ENCODE data around the gene ATRNL1.
"Not testable (repeated sequence)": the region's sequence is repeated elsewhere in the genome, so short reads cannot be mapped to it uniquely, and the experiment has no call there.

ATRNL1 gene

DNA sequence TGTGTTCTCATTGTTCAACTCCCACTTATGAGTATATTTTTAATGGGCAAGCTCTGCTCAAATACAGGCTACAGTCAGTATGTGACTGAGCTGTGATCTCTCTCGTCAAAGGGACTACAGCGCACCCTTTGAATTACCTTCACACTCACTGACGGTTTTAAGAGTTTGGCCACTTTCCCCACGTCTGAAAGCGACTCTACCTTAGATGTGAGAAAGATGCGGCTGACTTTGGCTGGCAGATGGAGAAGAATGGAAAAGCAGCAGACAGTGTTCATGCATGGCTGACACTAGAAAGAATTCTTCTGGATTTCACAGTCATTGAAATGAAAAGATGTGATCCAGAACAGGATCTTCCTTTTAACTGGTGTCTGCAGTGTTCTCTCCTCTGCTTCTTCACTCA is 2.0 kb upstream of the ATRNL1 start:
- peaks cover 0 to 7% (median 5%) of the 10 kb centered on the region in 5 donors for H3K9me3 ChIP-seq (ENCODE audit: control insufficient read depth in 5 of 5, low read length in 5 of 5)
- H3K27me3 ChIP-seq (ENCODE audit: control insufficient read depth in 5 of 5, insufficient read depth in 4 of 5, low read length in 5 of 5), result peaks cover 3 to 20% (median 13%) of the 10 kb centered on the region in 5 donors
- no peaks in the 10 kb centered on the region for H3K36me3 ChIP-seq (ENCODE audit: control insufficient read depth in 5 of 5, insufficient read depth in 5 of 5, low read length in 5 of 5)
- H3K4me1 ChIP-seq (ENCODE audit: control insufficient read depth in 5 of 5, insufficient read depth in 5 of 5, low read length in 5 of 5), result peaks cover 0 to 16% (median 14%) of the 10 kb centered on the region in 5 donors
- H3K9ac ChIP-seq (ENCODE audit: low read length in 5 of 5), result no peak overlapping the region
- H3K4me3 ChIP-seq (ENCODE audit: low read depth in 1 of 5, low read length in 5 of 5), result no peak overlapping the region
- H3K27ac ChIP-seq (ENCODE audit: low read depth, low read length), result no peak overlapping the region

DNA sequence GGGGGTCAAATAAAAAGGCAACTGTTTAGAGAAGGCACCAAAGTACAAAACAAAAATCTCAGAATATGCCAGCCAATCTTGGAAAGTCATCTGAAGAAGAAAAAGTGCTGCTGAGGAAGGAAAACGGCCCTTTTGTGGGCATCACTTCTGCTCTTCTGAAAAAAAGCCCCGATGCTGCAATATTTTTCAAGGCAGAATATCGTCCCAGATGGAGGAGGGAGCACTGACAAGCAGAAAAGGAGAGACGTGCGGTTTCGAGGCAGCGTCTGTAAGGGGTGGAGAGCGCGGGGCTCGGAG is 959 bp upstream of the ATRNL1 start:
- peaks cover 3 to 20% (median 13%) of the 10 kb centered on the region in 5 donors for H3K27me3 ChIP-seq (ENCODE audit: control insufficient read depth in 5 of 5, insufficient read depth in 4 of 5, low read length in 5 of 5)
- peak overlapping the region in 1 of 5 donors; percentile 36 for H3K9ac ChIP-seq (ENCODE audit: low read length in 5 of 5)
- peak overlapping the region in 4 of 5 donors; percentile 63 to 68 (median 66) for H3K4me3 ChIP-seq (ENCODE audit: low read depth in 1 of 5, low read length in 5 of 5)
- no peak overlapping the region for H3K27ac ChIP-seq (ENCODE audit: low read depth, low read length)
- peaks cover 0 to 3% (median 1%) of the 10 kb centered on the region in 5 donors for H3K9me3 ChIP-seq (ENCODE audit: control insufficient read depth in 5 of 5, low read length in 5 of 5)
- no peaks in the 10 kb centered on the region for H3K36me3 ChIP-seq (ENCODE audit: control insufficient read depth in 5 of 5, insufficient read depth in 5 of 5, low read length in 5 of 5)
- peaks cover 0 to 16% (median 14%) of the 10 kb centered on the region in 5 donors for H3K4me1 ChIP-seq (ENCODE audit: control insufficient read depth in 5 of 5, insufficient read depth in 5 of 5, low read length in 5 of 5)

DNA sequence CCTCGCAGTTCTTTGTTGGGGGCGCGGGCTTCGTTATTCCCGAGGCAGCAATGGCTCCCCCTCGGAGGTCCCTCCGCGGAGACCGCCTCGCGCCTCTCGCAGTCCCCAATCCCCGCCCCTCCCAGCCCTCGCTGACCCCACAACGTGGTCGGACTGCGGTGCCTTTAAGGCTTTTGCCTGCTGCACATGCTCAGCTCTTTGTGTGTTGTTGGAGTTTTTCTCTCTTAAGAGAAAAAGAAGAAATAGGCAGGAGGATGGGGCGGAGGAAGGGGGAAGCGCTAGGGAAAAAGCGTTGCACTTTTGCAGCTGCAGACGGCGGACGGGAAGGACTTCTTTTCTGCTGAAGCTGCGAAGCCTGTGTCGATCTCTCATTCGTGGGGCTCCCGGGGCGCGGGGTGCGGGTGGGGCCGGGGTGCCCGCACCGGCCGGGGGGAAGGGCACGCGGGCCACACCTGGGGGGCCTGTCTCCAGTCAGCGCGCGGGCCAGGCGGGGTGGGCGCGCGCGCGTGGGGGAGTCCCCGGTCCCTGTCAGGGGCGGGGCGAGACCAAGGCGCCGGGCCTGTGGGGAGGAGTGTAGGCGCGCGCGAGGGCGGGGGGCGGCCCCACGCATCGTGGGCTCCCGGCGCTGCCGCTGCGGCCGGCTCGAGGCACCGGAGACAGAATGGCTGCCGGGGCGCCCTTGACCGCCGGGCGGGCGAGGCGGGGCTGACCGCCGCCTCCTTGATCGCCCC is 445 bp upstream of the ATRNL1 start:
- H3K9ac ChIP-seq (ENCODE audit: low read length in 5 of 5), result peak overlapping the region in 1 of 5 donors; percentile 36
- peak overlapping the region; percentile 63 to 75 (median 68) for H3K4me3 ChIP-seq (ENCODE audit: low read depth in 1 of 5, low read length in 5 of 5)
- H3K27ac ChIP-seq (ENCODE audit: low read depth, low read length), result no peak overlapping the region
- H3K4me1 ChIP-seq (ENCODE audit: control insufficient read depth in 5 of 5, insufficient read depth in 5 of 5, low read length in 5 of 5), result peaks cover 0 to 16% (median 14%) of the 10 kb centered on the region in 5 donors
- no peaks in the 10 kb centered on the region for H3K9me3 ChIP-seq (ENCODE audit: control insufficient read depth in 5 of 5, low read length in 5 of 5)
- H3K27me3 ChIP-seq (ENCODE audit: control insufficient read depth in 5 of 5, insufficient read depth in 4 of 5, low read length in 5 of 5), result peaks cover 3 to 20% (median 13%) of the 10 kb centered on the region in 5 donors
- H3K36me3 ChIP-seq (ENCODE audit: control insufficient read depth in 5 of 5, insufficient read depth in 5 of 5, low read length in 5 of 5), result no peaks in the 10 kb centered on the region

DNA sequence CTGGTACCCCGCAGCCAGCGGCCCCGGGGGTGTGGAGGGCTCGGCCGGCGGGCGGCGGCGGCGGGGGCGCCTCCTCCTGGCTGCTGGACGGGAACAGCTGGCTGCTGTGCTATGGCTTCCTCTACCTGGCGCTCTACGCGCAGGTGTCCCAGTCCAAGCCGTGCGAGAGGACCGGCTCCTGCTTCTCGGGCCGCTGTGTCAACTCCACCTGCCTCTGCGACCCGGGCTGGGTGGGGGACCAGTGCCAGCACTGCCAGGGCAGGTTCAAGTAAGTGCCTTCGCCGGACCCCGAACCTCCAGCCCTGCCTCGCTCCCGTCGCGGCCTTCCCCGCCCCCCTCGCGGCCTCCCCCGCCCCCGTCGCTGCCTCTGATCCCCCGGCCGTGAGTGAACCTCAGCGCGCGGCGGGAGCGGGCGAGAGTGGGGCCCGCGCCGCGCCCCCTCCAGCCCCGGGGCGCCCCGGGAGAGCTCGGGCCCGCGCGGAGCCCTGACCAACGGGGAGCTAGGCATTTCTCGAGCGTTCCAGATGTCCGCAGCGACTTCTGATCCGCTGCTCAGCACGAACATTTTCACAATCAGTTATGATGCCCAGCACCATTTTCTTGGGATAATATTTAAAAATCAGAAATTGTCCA is 727 bp downstream of the ATRNL1 start:
- H3K4me1 ChIP-seq (ENCODE audit: control insufficient read depth in 5 of 5, insufficient read depth in 5 of 5, low read length in 5 of 5), result peaks cover 0 to 16% (median 14%) of the 10 kb centered on the region in 5 donors
- no peak overlapping the region for H3K27ac ChIP-seq (ENCODE audit: low read depth, low read length)
- peaks cover 3 to 20% (median 13%) of the 10 kb centered on the region in 5 donors for H3K27me3 ChIP-seq (ENCODE audit: control insufficient read depth in 5 of 5, insufficient read depth in 4 of 5, low read length in 5 of 5)
- H3K9me3 ChIP-seq (ENCODE audit: control insufficient read depth in 5 of 5, low read length in 5 of 5), result no peaks in the 10 kb centered on the region
- peak overlapping the region in 4 of 5 donors; percentile 63 to 68 (median 66) for H3K4me3 ChIP-seq (ENCODE audit: low read depth in 1 of 5, low read length in 5 of 5)
- no peaks in the 10 kb centered on the region for H3K36me3 ChIP-seq (ENCODE audit: control insufficient read depth in 5 of 5, insufficient read depth in 5 of 5, low read length in 5 of 5)
- no peak overlapping the region for H3K9ac ChIP-seq (ENCODE audit: low read length in 5 of 5)

DNA sequence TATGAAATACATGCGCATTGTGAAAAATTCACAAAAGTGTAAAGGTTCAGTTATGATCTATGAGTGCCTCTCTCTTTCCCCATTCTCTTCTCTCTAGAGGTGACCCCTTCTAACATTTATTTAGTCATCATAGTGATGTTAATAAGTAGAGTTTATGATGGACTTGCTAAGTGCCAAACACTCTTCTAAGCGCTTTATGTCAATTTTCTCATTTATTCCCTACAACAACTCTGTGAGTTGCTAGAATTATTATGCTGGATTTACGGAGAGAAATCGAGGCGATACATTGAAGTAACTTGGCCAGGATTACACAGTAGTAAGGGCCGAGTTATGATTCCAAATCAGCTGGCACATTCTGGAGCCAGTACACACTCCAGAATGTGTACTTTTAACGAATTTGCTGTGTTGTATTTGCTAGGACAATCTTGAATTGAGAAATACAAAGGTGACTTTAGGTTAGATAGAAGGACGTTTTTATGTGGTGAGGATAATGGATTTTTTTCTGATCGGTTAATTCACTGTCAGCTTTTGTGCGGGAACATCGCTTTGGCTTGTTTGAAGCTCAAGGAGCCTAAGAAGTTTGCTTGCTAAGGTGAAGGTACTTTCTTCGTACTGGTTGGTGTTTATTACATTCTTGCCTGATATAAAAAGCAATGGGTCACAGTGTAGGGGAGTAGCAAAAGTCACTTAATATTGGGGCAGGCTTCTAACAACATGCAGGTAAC is 1.4 kb downstream of the ATRNL1 start:
- H3K9me3 ChIP-seq (ENCODE audit: control insufficient read depth in 5 of 5, low read length in 5 of 5), result no peaks in the 10 kb centered on the region
- peaks cover 0 to 16% (median 14%) of the 10 kb centered on the region in 5 donors for H3K4me1 ChIP-seq (ENCODE audit: control insufficient read depth in 5 of 5, insufficient read depth in 5 of 5, low read length in 5 of 5)
- H3K27me3 ChIP-seq (ENCODE audit: control insufficient read depth in 5 of 5, insufficient read depth in 4 of 5, low read length in 5 of 5), result peaks cover 3 to 20% (median 13%) of the 10 kb centered on the region in 5 donors
- no peaks in the 10 kb centered on the region for H3K36me3 ChIP-seq (ENCODE audit: control insufficient read depth in 5 of 5, insufficient read depth in 5 of 5, low read length in 5 of 5)
- H3K4me3 ChIP-seq (ENCODE audit: low read depth in 1 of 5, low read length in 5 of 5), result no peak overlapping the region
- no peak overlapping the region for H3K9ac ChIP-seq (ENCODE audit: low read length in 5 of 5)
- H3K27ac ChIP-seq (ENCODE audit: low read depth, low read length), result no peak overlapping the region

DNA sequence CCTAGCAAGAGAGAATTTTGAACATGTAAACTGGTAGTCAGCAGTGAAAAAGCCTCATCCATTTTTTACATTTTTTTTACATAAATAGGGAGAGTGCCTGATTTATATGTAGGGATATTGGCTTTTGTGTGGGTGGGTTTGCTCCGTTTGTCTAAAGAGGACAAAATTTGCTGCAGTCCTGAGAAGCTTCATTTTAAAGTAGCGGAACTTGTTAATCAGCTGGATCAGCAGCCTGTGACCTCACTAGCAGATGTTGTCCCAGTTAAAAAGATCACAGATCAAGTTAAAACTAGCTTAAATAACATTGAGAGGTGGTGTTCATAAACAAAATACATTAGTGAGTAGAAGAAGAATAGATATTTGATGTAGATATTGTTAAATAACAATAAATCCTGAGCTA is 2.6 kb downstream of the ATRNL1 start:
- H3K4me3 ChIP-seq (ENCODE audit: low read depth in 1 of 5, low read length in 5 of 5), result no peak overlapping the region
- no peaks in the 10 kb centered on the region for H3K9me3 ChIP-seq (ENCODE audit: control insufficient read depth in 5 of 5, low read length in 5 of 5)
- no peaks in the 10 kb centered on the region for H3K36me3 ChIP-seq (ENCODE audit: control insufficient read depth in 5 of 5, insufficient read depth in 5 of 5, low read length in 5 of 5)
- no peak overlapping the region for H3K27ac ChIP-seq (ENCODE audit: low read depth, low read length)
- peaks cover 3 to 20% (median 13%) of the 10 kb centered on the region in 5 donors for H3K27me3 ChIP-seq (ENCODE audit: control insufficient read depth in 5 of 5, insufficient read depth in 4 of 5, low read length in 5 of 5)
- no peak overlapping the region for H3K9ac ChIP-seq (ENCODE audit: low read length in 5 of 5)
- H3K4me1 ChIP-seq (ENCODE audit: control insufficient read depth in 5 of 5, insufficient read depth in 5 of 5, low read length in 5 of 5), result peaks cover 0 to 16% (median 14%) of the 10 kb centered on the region in 5 donors

DNA sequence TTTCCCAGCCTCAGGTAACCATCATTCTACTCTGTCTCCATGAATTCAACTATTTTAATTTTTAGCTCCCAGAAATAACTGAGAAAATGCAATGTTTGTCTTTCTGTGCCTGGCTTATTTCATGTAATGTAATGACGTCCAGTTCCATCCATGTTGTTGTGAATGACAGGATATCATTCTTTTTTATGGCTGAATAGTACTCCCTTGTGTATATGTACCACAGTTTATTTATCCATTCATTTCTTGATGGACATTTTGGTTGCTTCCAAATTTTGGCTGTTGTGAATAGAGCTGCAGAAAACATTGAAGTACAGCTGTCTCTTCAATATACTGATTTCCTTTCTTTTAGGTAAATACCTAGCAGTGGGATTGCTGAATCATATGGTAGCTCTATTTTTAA is 10.5 kb downstream of the ATRNL1 start:
- Histone ChIP-seq H3K27ac (ENCODE audit: low read depth, low read length) (no peak overlapping the region), H3K9me3 (ENCODE audit: control insufficient read depth in 5 of 5, low read length in 5 of 5) (peaks cover 0 to 5% (median 0%) of the 10 kb centered on the region in 5 donors), H3K27me3 (ENCODE audit: control insufficient read depth in 5 of 5, insufficient read depth in 4 of 5, low read length in 5 of 5) (peaks cover 0 to 4% (median 0%) of the 10 kb centered on the region in 5 donors), H3K4me1 (ENCODE audit: control insufficient read depth in 5 of 5, insufficient read depth in 5 of 5, low read length in 5 of 5) (no peaks in the 10 kb centered on the region), H3K36me3 (ENCODE audit: control insufficient read depth in 5 of 5, insufficient read depth in 5 of 5, low read length in 5 of 5) (no peaks in the 10 kb centered on the region), H3K4me3 (ENCODE audit: low read depth in 1 of 5, low read length in 5 of 5) (no peak overlapping the region), H3K9ac (ENCODE audit: low read length in 5 of 5) (no peak overlapping the region)

DNA sequence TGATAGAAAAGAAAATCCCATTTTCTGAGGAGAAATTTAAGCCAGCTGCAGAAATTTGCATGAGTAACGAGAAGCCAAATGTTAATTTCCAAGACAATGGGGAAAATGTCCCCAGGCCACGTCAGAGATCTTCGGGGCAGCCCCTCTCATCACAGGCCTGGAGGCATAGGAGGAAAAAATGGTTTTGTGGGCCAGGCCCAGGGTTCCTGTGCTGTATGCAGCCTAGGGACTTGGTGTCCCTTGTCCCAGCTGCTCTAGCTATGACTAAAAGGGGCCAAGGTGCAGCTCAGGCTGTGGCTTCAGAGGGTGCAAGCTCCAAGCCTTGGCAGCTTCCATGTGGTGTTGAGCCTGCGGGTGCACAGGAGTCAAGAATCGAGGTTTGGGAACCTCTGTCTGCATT is 12.2 kb downstream of the ATRNL1 start:
- H3K27ac ChIP-seq (ENCODE audit: low read depth, low read length); H3K4me1 ChIP-seq (ENCODE audit: control insufficient read depth in 5 of 5, insufficient read depth in 5 of 5, low read length in 5 of 5); H3K9ac ChIP-seq (ENCODE audit: low read length in 5 of 5); H3K4me3 ChIP-seq (ENCODE audit: low read depth in 1 of 5, low read length in 5 of 5); H3K36me3 ChIP-seq (ENCODE audit: control insufficient read depth in 5 of 5, insufficient read depth in 5 of 5, low read length in 5 of 5); H3K9me3 ChIP-seq (ENCODE audit: control insufficient read depth in 5 of 5, low read length in 5 of 5); H3K27me3 ChIP-seq (ENCODE audit: control insufficient read depth in 5 of 5, insufficient read depth in 4 of 5, low read length in 5 of 5): not testable (repeated sequence)

DNA sequence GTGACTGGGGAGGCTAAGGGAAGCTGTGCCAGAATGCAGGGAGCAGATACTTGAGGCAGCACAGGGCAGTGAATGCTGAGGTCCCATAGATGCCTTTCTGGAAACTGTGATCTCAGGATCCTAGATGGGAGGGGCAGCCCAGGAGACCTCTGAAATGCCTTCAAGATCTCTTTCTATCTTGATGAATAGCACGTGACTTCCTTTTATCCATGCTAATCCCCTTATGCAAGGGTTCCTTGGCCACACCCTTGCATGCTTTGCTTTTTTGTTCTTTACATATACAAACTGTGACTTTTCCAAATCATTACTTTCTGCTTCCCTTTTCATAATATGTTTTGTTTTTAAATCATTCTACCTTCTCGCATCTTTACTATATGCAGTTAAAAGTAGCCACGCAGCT is 14.7 kb downstream of the ATRNL1 start:
- H3K4me3 ChIP-seq (ENCODE audit: low read depth in 1 of 5, low read length in 5 of 5), result no peak overlapping the region
- peaks cover 0 to 4% (median 0%) of the 10 kb centered on the region in 5 donors for H3K27me3 ChIP-seq (ENCODE audit: control insufficient read depth in 5 of 5, insufficient read depth in 4 of 5, low read length in 5 of 5)
- H3K9ac ChIP-seq (ENCODE audit: low read length in 5 of 5), result no peak overlapping the region
- no peaks in the 10 kb centered on the region for H3K4me1 ChIP-seq (ENCODE audit: control insufficient read depth in 5 of 5, insufficient read depth in 5 of 5, low read length in 5 of 5)
- no peak overlapping the region for H3K27ac ChIP-seq (ENCODE audit: low read depth, low read length)
- H3K9me3 ChIP-seq (ENCODE audit: control insufficient read depth in 5 of 5, low read length in 5 of 5), result no peaks in the 10 kb centered on the region
- no peaks in the 10 kb centered on the region for H3K36me3 ChIP-seq (ENCODE audit: control insufficient read depth in 5 of 5, insufficient read depth in 5 of 5, low read length in 5 of 5)

DNA sequence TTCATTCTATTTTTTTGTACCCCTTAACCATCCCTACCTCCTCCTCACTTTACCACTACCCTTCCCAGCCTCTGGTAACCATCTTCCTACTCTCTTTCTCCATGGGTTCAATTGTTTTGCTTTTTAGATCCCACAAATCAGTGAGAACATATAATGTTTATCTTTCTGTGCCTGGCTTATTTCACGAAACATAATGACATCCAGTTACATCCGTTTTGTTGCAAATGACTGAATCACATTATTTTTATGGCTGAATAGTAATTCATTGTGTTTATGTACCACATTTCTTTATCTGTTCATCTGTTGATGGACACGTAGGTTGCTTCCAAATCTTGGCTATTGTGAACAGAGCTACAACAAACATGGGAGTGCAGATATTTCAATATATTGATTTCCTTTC is 24.1 kb downstream of the ATRNL1 start:
- Histone ChIP-seq H3K9ac (ENCODE audit: low read length in 5 of 5) (no peak overlapping the region), H3K4me1 (ENCODE audit: control insufficient read depth in 5 of 5, insufficient read depth in 5 of 5, low read length in 5 of 5) (no peaks in the 10 kb centered on the region), H3K36me3 (ENCODE audit: control insufficient read depth in 5 of 5, insufficient read depth in 5 of 5, low read length in 5 of 5) (no peaks in the 10 kb centered on the region), H3K27me3 (ENCODE audit: control insufficient read depth in 5 of 5, insufficient read depth in 4 of 5, low read length in 5 of 5) (peaks cover 0 to 3% (median 0%) of the 10 kb centered on the region in 5 donors), H3K4me3 (ENCODE audit: low read depth in 1 of 5, low read length in 5 of 5) (no peak overlapping the region), H3K9me3 (ENCODE audit: control insufficient read depth in 5 of 5, low read length in 5 of 5) (no peaks in the 10 kb centered on the region), H3K27ac (ENCODE audit: low read depth, low read length) (no peak overlapping the region)

Data from subcutaneous abdominal adipose tissue (tissue), 5 donors.